ENCODE data around the gene TBC1D22A. TPM values are rescaled to one million over a fixed set of nuclear protein-coding genes. Genes with fewer than 3 reads are reported as not detected.

TBC1D22A gene, protein sequence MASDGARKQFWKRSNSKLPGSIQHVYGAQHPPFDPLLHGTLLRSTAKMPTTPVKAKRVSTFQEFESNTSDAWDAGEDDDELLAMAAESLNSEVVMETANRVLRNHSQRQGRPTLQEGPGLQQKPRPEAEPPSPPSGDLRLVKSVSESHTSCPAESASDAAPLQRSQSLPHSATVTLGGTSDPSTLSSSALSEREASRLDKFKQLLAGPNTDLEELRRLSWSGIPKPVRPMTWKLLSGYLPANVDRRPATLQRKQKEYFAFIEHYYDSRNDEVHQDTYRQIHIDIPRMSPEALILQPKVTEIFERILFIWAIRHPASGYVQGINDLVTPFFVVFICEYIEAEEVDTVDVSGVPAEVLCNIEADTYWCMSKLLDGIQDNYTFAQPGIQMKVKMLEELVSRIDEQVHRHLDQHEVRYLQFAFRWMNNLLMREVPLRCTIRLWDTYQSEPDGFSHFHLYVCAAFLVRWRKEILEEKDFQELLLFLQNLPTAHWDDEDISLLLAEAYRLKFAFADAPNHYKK
- 10 to 100 TPM; 35.6 to 51.9 (median 41.8) TPM for total RNA-seq
- long read RNA-seq, donor 1, transcript TBC1D22A-201 (13 exons, 3,787 nt): major isoform, 15 of 33 reads
- long read RNA-seq, donor 1, partial matches to known transcripts: 12 of 33 reads
- long read RNA-seq, donor 1, other reads (novel, unspliced or antisense): 6 of 33 reads
- long read RNA-seq, donor 2, transcript TBC1D22A-201 (13 exons, 3,787 nt): major isoform, 11 of 37 reads
- long read RNA-seq, donor 2, partial matches to known transcripts: 14 of 37 reads
- long read RNA-seq, donor 2, other reads (novel, unspliced or antisense): 12 of 37 reads

DNA sequence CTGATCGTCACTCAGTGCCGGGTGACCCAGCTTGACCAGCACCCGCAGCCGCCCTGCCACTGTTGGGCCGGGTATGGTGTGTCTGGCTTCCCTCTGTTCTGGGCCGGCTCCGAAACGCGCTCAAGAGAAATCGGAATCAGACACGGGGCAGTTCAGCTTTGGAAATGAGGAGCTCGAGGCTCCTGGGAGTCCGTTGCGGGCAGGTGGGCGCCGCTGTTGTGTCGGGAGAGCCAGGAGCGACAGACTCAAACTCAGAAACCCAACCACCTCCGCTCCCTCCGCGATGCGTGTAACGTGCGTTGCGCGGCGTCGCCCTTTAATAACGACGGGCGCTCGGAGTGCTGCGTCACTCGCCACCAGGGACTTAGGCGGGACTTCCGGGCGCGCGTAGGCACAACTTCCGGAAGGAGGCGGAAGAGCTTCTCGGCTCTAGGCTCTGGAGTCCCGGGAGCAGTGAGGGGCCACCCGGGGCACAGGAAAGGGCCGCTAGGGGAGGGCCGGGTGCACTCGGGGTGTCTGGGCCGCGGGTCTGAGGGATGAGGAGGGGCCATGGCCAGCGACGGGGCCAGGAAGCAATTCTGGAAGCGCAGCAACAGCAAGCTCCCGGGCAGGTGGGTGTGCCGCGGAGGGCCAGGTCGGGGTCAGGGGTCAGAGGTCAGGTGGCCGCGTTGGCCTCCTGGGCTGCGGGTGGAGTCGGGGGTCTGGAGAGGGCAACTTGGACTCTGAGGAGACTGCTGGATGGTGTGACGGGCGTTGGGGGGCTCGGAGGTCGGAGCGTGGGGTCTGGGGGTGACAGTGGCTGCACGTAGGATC is at the start of gene TBC1D22A:
TSS of gene TBC1D22A (plus strand) at position 413 of the 813 bp plus-strand sequence. CDS start at position 550, 137 bp downstream.
- intact Hi-C loops (cut with DNase I, micrococcal nuclease): no loop called here
- Histone ChIP-seq H3K4me3 (peak within 1 kb of the TSS; percentile 80), H3K36me3 (ENCODE audit: low read depth) (no peaks in the 10 kb centered on the region), H3K4me1 (ENCODE audit: low read depth) (peaks cover 27% of the 10 kb centered on the region), H3K9me3 (no peaks in the 10 kb centered on the region)
- TF ChIP-seq, protein P1, sequence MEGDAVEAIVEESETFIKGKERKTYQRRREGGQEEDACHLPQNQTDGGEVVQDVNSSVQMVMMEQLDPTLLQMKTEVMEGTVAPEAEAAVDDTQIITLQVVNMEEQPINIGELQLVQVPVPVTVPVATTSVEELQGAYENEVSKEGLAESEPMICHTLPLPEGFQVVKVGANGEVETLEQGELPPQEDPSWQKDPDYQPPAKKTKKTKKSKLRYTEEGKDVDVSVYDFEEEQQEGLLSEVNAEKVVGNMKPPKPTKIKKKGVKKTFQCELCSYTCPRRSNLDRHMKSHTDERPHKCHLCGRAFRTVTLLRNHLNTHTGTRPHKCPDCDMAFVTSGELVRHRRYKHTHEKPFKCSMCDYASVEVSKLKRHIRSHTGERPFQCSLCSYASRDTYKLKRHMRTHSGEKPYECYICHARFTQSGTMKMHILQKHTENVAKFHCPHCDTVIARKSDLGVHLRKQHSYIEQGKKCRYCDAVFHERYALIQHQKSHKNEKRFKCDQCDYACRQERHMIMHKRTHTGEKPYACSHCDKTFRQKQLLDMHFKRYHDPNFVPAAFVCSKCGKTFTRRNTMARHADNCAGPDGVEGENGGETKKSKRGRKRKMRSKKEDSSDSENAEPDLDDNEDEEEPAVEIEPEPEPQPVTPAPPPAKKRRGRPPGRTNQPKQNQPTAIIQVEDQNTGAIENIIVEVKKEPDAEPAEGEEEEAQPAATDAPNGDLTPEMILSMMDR (IDR thresholded peaks at IDR 0.05): no peak
- peak; percentile 97 to 98 (median 97) for DNase-seq
- ATAC-seq: peak; percentile 93

DNA sequence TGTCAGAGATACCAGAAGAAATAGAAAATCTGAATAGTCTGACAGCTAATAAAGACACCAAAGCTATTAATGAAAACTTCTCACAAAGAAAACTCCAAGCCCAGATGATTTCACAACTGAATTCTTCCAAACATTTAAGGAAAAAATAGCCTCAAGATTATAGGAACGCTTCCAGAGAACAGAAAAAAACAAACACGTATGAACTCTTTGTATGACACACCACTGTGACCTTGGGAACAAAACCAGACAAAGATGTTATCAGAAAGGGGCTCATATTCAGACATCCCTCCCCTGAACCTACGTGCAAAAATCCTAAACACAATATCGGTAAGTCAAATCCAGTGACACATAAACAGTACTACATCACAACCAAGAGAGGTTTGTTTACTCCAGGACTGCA is 47.9 kb upstream of the TBC1D22A start:
- TF ChIP-seq, protein P1 (IDR thresholded peaks at IDR 0.05): no peak
- H3K4me3 ChIP-seq: no peak overlapping the region
- H3K9me3 ChIP-seq: no peaks in the 10 kb centered on the region
- intact Hi-C loops (cut with DNase I, micrococcal nuclease): no loop called here
- H3K36me3 ChIP-seq (ENCODE audit: low read depth): peaks cover 7% of the 10 kb centered on the region
- ATAC-seq (no peak), DNase-seq (no peak)
- H3K4me1 ChIP-seq (ENCODE audit: low read depth): no peaks in the 10 kb centered on the region

DNA sequence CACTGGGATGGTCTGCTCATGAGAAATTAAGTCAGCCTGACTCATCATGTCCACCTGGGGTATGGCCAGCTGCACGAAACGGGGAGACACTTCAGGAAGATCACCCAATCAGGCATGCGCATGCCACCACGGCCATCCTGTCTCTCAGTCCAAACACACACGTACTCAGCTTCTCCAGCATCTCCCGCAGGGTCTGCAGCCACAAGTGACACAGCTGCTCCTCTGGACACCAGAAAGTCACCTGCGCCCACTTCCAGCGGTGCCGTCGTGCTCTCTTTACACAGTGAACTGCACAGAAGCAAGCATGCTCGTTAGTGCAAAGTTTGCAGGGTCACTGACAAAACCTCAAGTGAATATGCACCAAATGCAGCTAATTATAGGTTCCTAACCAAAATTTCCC is 42.5 kb upstream of the TBC1D22A start:
- H3K9me3 ChIP-seq: no peaks in the 10 kb centered on the region
- no peaks in the 10 kb centered on the region for H3K4me1 ChIP-seq (ENCODE audit: low read depth)
- no peak for DNase-seq
- TF ChIP-seq, protein P1 (IDR thresholded peaks at IDR 0.05): no peak
- ATAC-seq: no peak
- H3K36me3 ChIP-seq (ENCODE audit: low read depth): peaks cover 4% of the 10 kb centered on the region
- no peak overlapping the region for H3K4me3 ChIP-seq
- intact Hi-C loops (cut with DNase I, micrococcal nuclease): no loop called here

DNA sequence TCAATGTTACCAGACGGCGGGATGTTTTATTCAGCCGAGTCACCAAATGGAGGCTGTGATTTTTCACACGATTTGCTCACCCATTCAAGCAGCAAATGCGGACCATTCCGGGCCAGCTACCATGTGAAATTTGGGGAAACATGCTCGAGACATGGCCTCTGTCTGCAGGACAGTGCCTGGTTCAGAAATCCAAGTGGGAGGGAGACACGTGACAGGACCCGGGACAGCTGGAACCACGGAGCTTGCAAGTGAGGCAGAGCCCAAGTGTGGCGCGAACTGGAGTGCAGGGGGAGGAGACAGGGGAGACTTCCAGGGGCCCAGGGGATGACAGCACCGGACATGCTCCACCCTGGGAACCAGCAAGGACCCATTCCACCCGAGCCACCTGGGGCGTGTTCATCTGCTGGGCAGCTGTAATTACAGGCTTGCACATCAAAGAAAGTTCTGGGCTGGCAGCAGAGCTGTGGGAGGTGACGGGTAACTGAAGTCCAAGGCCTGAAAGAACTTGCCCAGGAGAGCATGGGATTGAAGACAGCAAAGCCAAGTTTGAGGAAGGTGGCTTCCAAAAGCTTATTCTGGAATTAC is 40.9 kb upstream of the TBC1D22A start:
- Histone ChIP-seq H3K36me3 (ENCODE audit: low read depth) (peaks cover 4% of the 10 kb centered on the region), H3K9me3 (no peaks in the 10 kb centered on the region), H3K4me3 (no peak overlapping the region), H3K4me1 (ENCODE audit: low read depth) (peaks cover 6% of the 10 kb centered on the region)
- ATAC-seq: peak; percentile 32
- DNase-seq: peak in 1 of 3 donors; percentile 29
- intact Hi-C loops (cut with DNase I, micrococcal nuclease): no loop called here
- TF ChIP-seq, protein P1 (IDR thresholded peaks at IDR 0.05): no peak

DNA sequence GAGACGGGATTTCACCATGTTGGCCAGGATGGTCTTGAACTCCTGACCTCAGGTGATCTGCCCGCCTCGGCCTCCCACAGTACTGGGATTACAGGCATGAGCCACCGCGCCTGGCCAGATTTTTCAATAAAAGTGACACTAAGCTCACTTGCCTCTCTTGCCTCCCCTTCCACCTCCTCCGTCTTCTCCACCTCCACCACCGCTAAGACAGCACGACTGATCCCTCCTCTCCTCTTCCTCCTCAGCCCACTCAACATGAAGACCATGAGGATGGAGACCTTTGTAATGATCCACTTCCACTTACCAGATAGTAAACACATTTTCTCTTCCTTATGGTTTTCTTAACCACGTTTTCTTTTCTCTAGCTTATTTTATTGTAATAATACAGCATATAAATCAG is 38.6 kb upstream of the TBC1D22A start:
- DNase-seq (no peak), ATAC-seq (no peak)
- TF ChIP-seq, protein P1 (IDR thresholded peaks at IDR 0.05): no peak
- Histone ChIP-seq H3K4me1 (ENCODE audit: low read depth) (peaks cover 20% of the 10 kb centered on the region), H3K4me3 (no peak overlapping the region), H3K36me3 (ENCODE audit: low read depth) (peaks cover 4% of the 10 kb centered on the region), H3K9me3 (no peaks in the 10 kb centered on the region)
- intact Hi-C loops (cut with DNase I, micrococcal nuclease): no loop called here
